Neural crest cell (in vitro differentiated cells): ENCODE results near the gene GGT7. TPM values are rescaled to one million over a fixed set of nuclear protein-coding genes. Genes with fewer than 3 reads are reported as not detected.

ENCODE experiments used
- DNase-seq: peaks from one replicate; pipeline ENCODE4 v3.0.0; 2021; ENCODE audit warnings: low read depth, mixed read lengths, low spot score
- H3K27ac Mint-ChIP-seq: one replicate; pipeline ENCODE4 v1.8.0; 2021; ENCODE audit warnings: mild to moderate bottlenecking, mixed read lengths; ENCODE audit not compliant: unreplicated experiment
- H3K27me3 Mint-ChIP-seq: 2 replicates; pipeline ENCODE4 v1.8.0; 2021; ENCODE audit warnings: low read depth, mild to moderate bottlenecking, mixed read lengths
- H3K36me3 Mint-ChIP-seq: 2 replicates; pipeline ENCODE4 v1.8.0; 2021; ENCODE audit warnings: low read depth, mild to moderate bottlenecking, mixed read lengths
- H3K4me1 Mint-ChIP-seq: 2 replicates; pipeline ENCODE4 v1.8.0; 2021; ENCODE audit warnings: mixed read lengths
- H3K4me3 Mint-ChIP-seq: one replicate; pipeline ENCODE4 v1.8.0; 2021; ENCODE audit warnings: mild to moderate bottlenecking, mixed read lengths
- H3K9me3 Mint-ChIP-seq: 2 replicates; pipeline ENCODE4 v1.8.0; 2021; ENCODE audit warnings: mixed read lengths
- CTCF ChIP-seq: fragments of 200-600 bp; sonication (generic); conservative IDR thresholded peaks from 2 replicates; pipeline ENCODE4 v1.5.0; 2021; ENCODE audit warnings: antibody characterized with exemption, mild to moderate bottlenecking
- total RNA-seq: library from RNA; stranded (reverse); gene quantifications from 2 replicates; pipeline ENCODE4 v1.2.1, GENCODE V29; 2021

The GGT7 gene
- total RNA-seq, 1 donor from 2014 or later = 64.1 TPM

- Mint-ChIP-seq H3K27ac (no peak overlapping the region), H3K4me1 (no peaks in the 10 kb centered on the region), H3K27me3 (no peaks in the 10 kb centered on the region), H3K4me3 (no peak overlapping the region), H3K9me3 (no peaks in the 10 kb centered on the region), H3K36me3 (peaks cover 9% of the 10 kb centered on the region)
- no peak for TF ChIP-seq CTCF
- DNase-seq = no peak
Observed at GRCh38 chr20:34863421-34863965, 9.2 kb downstream of the GGT7 start.

GRCh38 chr20:34862724-34863123, 9.9 kb downstream of the GGT7 start:
- Mint-ChIP-seq H3K27me3 (no peaks in the 10 kb centered on the region), H3K9me3 (no peaks in the 10 kb centered on the region), H3K27ac (peak overlapping the region; percentile 8), H3K4me1 (no peaks in the 10 kb centered on the region), H3K36me3 (peaks cover 12% of the 10 kb centered on the region), H3K4me3 (no peak overlapping the region)
- no peak for DNase-seq
- no peak for TF ChIP-seq CTCF

- no peaks in the 10 kb centered on the region for H3K9me3 Mint-ChIP-seq
- TF ChIP-seq CTCF = no peak
- H3K27me3 Mint-ChIP-seq = no peaks in the 10 kb centered on the region
- H3K27ac Mint-ChIP-seq = no peak overlapping the region
- no peak overlapping the region for H3K4me3 Mint-ChIP-seq
- no peaks in the 10 kb centered on the region for H3K4me1 Mint-ChIP-seq
- peaks cover 12% of the 10 kb centered on the region for H3K36me3 Mint-ChIP-seq
- DNase-seq = no peak
Observed at GRCh38 chr20:34861386-34862084, 11.1 kb downstream of the GGT7 start.

DNA sequence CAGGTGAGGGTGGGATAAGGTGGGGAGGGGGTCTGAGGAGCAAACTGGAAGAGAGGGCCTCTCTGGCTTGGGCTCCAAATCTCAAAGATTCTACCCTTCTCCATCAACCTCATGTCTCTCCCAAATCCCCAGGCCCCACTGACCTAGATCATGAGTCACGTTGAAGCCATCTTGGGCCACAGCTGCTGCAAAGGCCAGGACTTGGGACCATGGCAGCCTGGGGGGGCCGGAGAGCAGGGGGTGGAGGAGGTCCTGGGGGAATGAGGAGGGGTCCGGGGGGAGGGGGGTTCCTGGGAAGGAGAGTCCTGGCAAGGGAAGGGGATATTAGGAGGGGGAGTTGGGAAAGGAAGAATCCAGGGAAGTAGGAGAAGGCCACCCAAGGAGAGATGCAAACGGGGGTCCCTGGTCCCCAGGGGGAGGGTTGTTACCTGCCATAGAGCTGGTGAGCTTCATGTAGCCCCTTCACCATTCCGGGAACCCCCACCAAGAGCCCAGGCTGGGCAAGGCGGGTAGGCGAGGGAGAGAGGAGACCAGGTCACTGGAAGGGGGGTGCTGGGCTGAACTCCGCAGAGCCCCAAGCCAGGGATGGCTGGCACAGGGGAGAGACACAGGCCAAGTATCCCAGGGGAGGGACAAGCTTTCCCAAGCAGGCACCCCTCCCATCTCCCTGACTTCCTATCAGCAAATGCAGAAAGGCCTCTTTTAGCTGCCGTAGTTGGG, 12.7 kb downstream of the GGT7 start:
- Mint-ChIP-seq H3K4me3 (no peak overlapping the region), H3K27ac (no peak overlapping the region), H3K27me3 (no peaks in the 10 kb centered on the region), H3K4me1 (no peaks in the 10 kb centered on the region), H3K36me3 (peaks cover 14% of the 10 kb centered on the region), H3K9me3 (no peaks in the 10 kb centered on the region)
- TF ChIP-seq CTCF = no peak
- DNase-seq = no peak

DNA sequence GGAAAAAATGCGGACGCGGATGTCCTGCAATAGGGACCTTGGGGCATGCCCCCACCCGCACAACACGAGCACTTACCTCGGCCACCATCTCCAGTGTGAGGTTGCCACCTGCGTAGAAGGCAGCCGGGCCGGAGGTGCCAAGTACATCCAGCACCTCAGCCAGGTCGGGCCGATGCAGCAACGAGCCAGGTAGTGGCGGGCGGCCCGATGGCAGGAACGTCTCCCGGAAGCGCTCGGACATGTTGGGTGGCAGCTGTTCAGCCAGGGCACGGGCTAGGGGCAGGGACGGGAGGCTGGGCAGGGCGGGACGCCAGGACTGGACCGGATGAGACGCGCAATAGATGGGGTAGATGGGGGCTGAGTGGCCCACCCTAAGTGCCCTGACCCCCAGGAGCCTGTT, 13.3 kb downstream of the GGT7 start:
- H3K4me1 Mint-ChIP-seq = no peaks in the 10 kb centered on the region
- no peak overlapping the region for H3K27ac Mint-ChIP-seq
- no peak for DNase-seq
- H3K27me3 Mint-ChIP-seq = no peaks in the 10 kb centered on the region
- H3K9me3 Mint-ChIP-seq = no peaks in the 10 kb centered on the region
- H3K36me3 Mint-ChIP-seq = peaks cover 14% of the 10 kb centered on the region
- H3K4me3 Mint-ChIP-seq = no peak overlapping the region
- TF ChIP-seq CTCF = no peak
